Pancreas (tissue), 10 donors: ENCODE results near the gene MNAT1. TPM values are rescaled to one million over a fixed set of nuclear protein-coding genes. Genes with fewer than 3 reads are reported as not detected.

ENCODE experiments used
- ATAC-seq, 4 donors: fragments of 200-7000 bp; cut with Tn5 transposase; one replicate each; pipeline versions ENCODE4 v1.8.0 to v1.9.1; 2020; ENCODE audit warnings: mild to moderate bottlenecking in 4 of 4, moderate library complexity in 4 of 4
- DNase-seq, 6 donors: peaks; one replicate each; pipeline ENCODE4 v3.0.0-alpha.2; 2020
- FAIRE-seq: peaks from 2 replicates; lab custom pipeline; 2012; peaks lifted over from hg19 to GRCh38; lab: Jason Lieb, UNC
- H3K27ac ChIP-seq, 4 donors: fragments of 200-600 bp; sonication (generic); 1 replicate in 3 of 4; 2 replicates in 1 of 4; pipeline versions ENCODE4 v1.5.0 to v1.8.0; 2020
- H3K27me3 ChIP-seq, 4 donors: fragments of 200-600 bp; one replicate each; pipeline ENCODE4 v1.8.0; 2021
- H3K36me3 ChIP-seq, 3 donors: fragments of 200-600 bp; sonication (generic) in 1 of 3; one replicate each; pipeline versions ENCODE4 v1.5.0 to v1.8.0; 2020 to 2021
- H3K4me1 ChIP-seq, 3 donors: fragments of 200-600 bp; one replicate each; pipeline ENCODE4 v1.8.0; 2021
- H3K4me3 ChIP-seq, 4 donors: fragments of 200-600 bp; sonication (generic) in 2 of 4; one replicate each; pipeline versions ENCODE4 v1.5.0 to v1.8.0; 2020 to 2021
- H3K9me3 ChIP-seq, 4 donors: fragments of 200-600 bp; one replicate each; pipeline ENCODE4 v1.8.0; 2021
- CTCF ChIP-seq, 4 donors: fragments of 200-600 bp; sonication (generic) in 3 of 4; IDR thresholded peaks; one replicate each; pipeline versions ENCODE4 v1.5.0 to v1.8.0; 2021; ENCODE audit warnings: antibody characterized with exemption in 4 of 4
- WGBS, 2 donors: extraction: QIAGEN DNeasy Blood & Tissue Kit; methylation state at CpG; one replicate each; pipeline ENCODE4 v1.1.7; 2013; 5-methylcytosine and 5-hydroxymethylcytosine counted together
- intact Hi-C, 3 donors: fragments of 100-400 bp; cut with DNase I; formaldehyde crosslinking; loops; one replicate each; pipeline versions ENCODE4 v1.11.1 to v1.14.2; 2022
- polyA plus RNA-seq, 2 donors: library from polyadenylated mRNA; stranded (reverse); fragments of 200-250 nt; gene quantifications; one replicate each; pipeline ENCODE4 v1.2.3, GENCODE V29; 2013
- total RNA-seq, 6 donors: library from RNA; stranded (reverse); fragmentation: NEBNext Ultra II Directional in 4 of 6; extraction: Animal tissue kit (Norgen Biotek cat#: 25700) in 4 of 6; gene quantifications; one replicate each; pipeline versions ENCODE4 v1.2.1 to v1.2.4, GENCODE V29; 2021 to 2023
- donor health status: healthy with polysubstance abuse.
- donor health status: DM: no; HTN: no; CAD: no; lungs with moderate emphysema.
- donor health status: DM: no; HTN: no; CAD: no.
- donor health status: control.
- donor health status: control.
- donor health status: Bipolar disorder and iron deficiency.
- donor health status: DM: yes; HTN: yes; CAD: no.
- donor health status: DM: no; HTN: no; CAD: no.
- donor health status: DM: no; HTN: no; CAD: no.
- donor health status: DM: yes; HTN: yes; CAD: no.

MNAT1 gene
- total and polyA plus RNA-seq, 8 donors = 6.9 to 15.6 (median 12.2) TPM

DNA sequence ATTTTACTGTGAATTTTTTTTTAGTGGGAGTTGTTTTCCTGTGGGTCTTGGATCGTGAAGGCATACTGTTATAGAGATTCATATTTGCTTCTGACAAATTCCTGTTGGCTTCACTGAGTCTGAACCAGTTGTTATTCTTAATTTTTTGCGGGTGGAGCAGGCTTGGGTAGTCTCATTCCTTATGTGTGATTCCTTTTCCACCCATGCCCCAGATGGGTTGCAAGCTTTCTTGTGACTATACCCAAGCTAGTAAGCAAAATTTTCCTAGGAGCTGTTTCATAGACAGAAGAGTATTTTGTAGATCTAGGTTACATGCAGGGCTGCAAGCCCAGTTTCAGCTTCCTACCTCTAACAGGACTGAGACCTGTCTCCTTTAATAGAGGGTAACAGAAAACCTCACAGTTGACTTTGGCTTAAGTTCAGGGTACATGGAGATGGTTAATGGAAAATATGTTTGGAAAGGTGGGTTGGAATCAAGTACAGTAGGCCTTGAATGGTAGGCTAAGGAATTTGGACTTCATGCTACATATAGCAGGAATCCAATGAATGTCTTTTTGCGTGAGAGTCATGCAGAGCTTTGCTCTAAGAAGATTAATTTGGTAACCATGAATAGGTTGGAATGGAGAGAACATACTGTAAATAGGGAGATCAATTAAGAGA, 217.3 kb downstream of the MNAT1 start:
- ATAC-seq = no peak
- no peaks in the 10 kb centered on the region for H3K36me3 ChIP-seq
- FAIRE-seq = no peak
- no peak overlapping the region for H3K4me3 ChIP-seq
- no peak for DNase-seq
- no peak for TF ChIP-seq CTCF (IDR thresholded peaks at IDR 0.05)
- 61% methylated on average over 3 of the region's 3 CpGs for WGBS, 2 donors
- H3K4me1 ChIP-seq = no peaks in the 10 kb centered on the region
- H3K9me3 ChIP-seq = peaks cover 0 to 4% (median 0%) of the 10 kb centered on the region in 4 donors
- H3K27ac ChIP-seq = no peak overlapping the region
- H3K27me3 ChIP-seq = no peaks in the 10 kb centered on the region
- intact Hi-C loops = no loop called here

GRCh38 chr14:60956202-60956601, 221.6 kb downstream of the MNAT1 start:
- Histone ChIP-seq H3K4me3 (no peak overlapping the region), H3K4me1 (no peaks in the 10 kb centered on the region), H3K9me3 (peaks cover 0 to 8% (median 0%) of the 10 kb centered on the region in 4 donors), H3K27me3 (no peaks in the 10 kb centered on the region), H3K27ac (no peak overlapping the region), H3K36me3 (no peaks in the 10 kb centered on the region)
- no peak for DNase-seq
- no peak for TF ChIP-seq CTCF (IDR thresholded peaks at IDR 0.05)
- WGBS, 2 donors = 94 to 97% methylated on average over 4 of the region's 4 CpGs
- no peak for FAIRE-seq
- intact Hi-C loops = no loop called here
- ATAC-seq = no peak

DNA sequence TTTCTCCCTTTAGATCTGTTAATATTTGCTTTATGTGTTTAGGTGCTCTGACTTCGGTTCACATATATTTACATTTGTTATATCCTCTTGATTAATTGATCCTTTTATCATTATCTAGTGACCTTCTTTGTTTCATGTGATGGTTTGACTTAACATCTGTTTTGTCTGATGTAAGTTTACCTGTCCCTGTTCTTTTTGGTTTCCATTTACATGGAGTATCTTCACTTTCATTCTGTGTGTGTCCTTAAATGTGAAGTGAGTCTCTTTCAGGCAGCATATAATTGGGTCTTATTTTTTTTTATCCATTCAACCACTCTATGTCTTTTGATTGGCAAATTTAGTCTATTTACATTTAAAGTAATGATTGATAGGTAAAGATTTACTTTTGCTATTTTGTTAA, 222.1 kb downstream of the MNAT1 start:
- Histone ChIP-seq H3K36me3 (no peaks in the 10 kb centered on the region), H3K27me3 (no peaks in the 10 kb centered on the region), H3K9me3 (peaks cover 0 to 8% (median 0%) of the 10 kb centered on the region in 4 donors), H3K4me1 (no peaks in the 10 kb centered on the region), H3K27ac (no peak overlapping the region), H3K4me3 (no peak overlapping the region)
- intact Hi-C loops = no loop called here
- no peak for ATAC-seq
- 63 to 72% methylated on average over 1 of the region's 1 CpG for WGBS, 2 donors
- DNase-seq = no peak
- no peak for FAIRE-seq
- TF ChIP-seq CTCF (IDR thresholded peaks at IDR 0.05) = no peak

- DNase-seq = no peak
- no peak for TF ChIP-seq CTCF (IDR thresholded peaks at IDR 0.05)
- Histone ChIP-seq H3K4me1 (no peaks in the 10 kb centered on the region), H3K36me3 (no peaks in the 10 kb centered on the region), H3K9me3 (peaks cover 0 to 8% (median 0%) of the 10 kb centered on the region in 4 donors), H3K27me3 (no peaks in the 10 kb centered on the region), H3K27ac (no peak overlapping the region), H3K4me3 (no peak overlapping the region)
- no peak for FAIRE-seq
- intact Hi-C loops = no loop called here
- no peak for ATAC-seq
Observed at GRCh38 chr14:60958146-60958545, 223.6 kb downstream of the MNAT1 start.

DNA sequence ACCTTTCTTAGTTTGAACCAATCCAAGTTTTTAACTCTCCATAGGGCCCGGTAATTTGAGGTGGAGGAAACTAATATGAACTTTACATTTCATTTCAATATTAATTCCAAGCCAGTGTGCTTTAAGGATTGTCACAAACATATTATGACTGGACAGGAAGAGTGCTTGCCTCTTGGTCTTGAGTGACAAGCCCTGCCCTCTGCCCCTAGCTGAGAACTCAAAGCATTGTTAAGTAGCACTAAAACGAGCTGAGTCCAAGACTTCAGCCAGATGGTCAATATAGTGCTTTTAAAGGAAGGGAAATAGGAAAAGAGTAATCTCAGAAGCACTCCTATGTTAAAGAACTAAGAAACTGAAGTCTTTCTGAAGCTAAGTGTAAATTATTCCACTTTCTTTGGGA, 229.2 kb downstream of the MNAT1 start:
- H3K4me3 ChIP-seq = no peak overlapping the region
- H3K4me1 ChIP-seq = no peaks in the 10 kb centered on the region
- TF ChIP-seq CTCF (IDR thresholded peaks at IDR 0.05) = no peak
- FAIRE-seq (no peak), ATAC-seq (no peak), DNase-seq (no peak)
- no peaks in the 10 kb centered on the region for H3K27me3 ChIP-seq
- H3K36me3 ChIP-seq = no peaks in the 10 kb centered on the region
- H3K9me3 ChIP-seq = no peaks in the 10 kb centered on the region
- no peak overlapping the region for H3K27ac ChIP-seq
- WGBS, 2 donors = 57 to 58% methylated on average over 2 of the region's 2 CpGs
- intact Hi-C loops = no loop called here
